COR-L47 (cell line): ENCODE data around the gene MAN2B2.

Experiments used
- DNase-seq: peaks from one replicate; lab custom pipeline; 2025; lab: John Stamatoyannopoulos, UW

The MAN2B2 gene

GRCh38 chr4:6546681-6547447 is 28.1 kb upstream of the MAN2B2 start:
- DNase-seq, result peak; percentile 64

GRCh38 chr4:6548201-6548881 is 26.6 kb upstream of the MAN2B2 start:
- peak; percentile 35 for DNase-seq

GRCh38 chr4:6548882-6549230 is 26.1 kb upstream of the MAN2B2 start:
- no peak for DNase-seq

- DNase-seq, result no peak
Measured at GRCh38 chr4:6549445-6549844, 25.5 kb upstream of the MAN2B2 start.

DNA sequence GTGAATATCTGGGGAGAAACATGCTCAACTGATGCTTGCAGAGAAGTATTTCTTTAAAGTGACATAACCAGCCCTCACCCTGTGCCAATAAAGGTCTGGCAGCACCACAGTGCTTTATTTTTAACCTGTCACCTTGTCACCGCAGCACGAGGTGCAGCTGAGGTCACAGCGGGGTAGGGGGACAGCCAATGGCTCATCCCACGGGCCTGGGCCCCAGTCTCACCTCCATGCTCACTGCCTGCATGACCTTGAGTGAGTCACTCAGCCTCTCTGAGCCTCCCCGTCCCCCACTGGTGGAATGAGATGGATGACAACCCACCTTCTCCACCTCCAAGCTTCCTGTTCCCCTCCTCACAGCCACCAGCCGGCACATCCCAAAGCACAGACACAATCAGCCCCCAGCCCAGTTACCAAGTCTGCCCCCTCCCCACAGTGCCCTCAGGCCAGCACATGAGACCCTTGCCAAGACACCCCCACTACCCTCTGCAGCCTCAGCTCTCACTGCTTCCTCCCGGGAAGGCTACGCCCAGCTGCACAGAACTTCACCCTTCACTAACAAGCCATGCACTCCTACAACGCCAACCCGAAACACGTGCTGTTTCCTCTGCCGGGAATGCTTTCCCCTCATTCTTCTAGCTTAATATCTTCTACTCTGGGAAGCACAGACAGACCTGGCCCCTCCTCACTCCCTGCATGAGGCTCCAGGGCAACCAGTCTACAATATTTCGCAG is 24.9 kb upstream of the MAN2B2 start:
- no peak for DNase-seq

- no peak for DNase-seq
Measured at GRCh38 chr4:6550821-6551220, 24.2 kb upstream of the MAN2B2 start.

- DNase-seq, result no peak
Measured at GRCh38 chr4:6551660-6552059, 23.3 kb upstream of the MAN2B2 start.

DNA sequence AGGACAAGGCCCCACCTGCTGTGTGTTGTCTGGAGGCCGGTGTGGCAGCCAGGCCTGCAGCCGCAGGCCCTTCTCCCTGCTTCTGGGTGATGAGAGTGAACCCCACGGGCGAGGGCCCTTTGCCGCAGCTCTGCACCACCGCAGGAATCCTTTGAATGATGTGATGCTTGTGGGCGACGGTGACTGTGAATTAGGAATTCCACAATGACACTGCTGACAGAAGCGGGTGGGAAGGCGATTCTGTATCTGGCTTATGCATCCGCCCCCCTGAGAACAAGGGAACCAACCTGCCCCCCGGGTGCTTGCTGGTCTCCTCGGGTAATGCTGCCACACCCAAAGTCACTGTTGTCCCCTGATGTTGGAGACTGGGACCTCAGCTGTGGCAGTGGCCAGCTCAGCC is 19.5 kb upstream of the MAN2B2 start:
- DNase-seq, result no peak

DNA sequence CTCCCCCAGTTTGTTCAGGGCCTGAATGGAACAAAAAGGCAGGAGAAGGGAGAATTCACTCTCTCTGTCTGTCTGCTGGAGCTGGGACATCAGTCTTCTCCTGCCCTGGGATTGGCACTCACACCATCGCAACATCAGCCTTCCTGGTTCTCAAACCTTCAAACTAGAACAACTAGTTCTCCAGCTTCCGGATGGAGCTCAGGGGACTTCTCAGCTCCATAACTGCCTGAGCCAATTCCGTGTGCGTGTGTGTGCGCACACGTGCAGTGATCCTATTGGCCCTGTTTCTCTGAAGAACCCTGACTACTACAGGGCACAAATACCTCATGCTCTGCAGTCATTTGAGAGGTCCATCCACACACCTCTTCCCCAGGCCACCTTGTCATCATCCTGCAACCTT is 18.7 kb upstream of the MAN2B2 start:
- no peak for DNase-seq

GRCh38 chr4:6557185-6557584 is 17.8 kb upstream of the MAN2B2 start:
- no peak for DNase-seq

GRCh38 chr4:6557856-6558255 is 17.1 kb upstream of the MAN2B2 start:
- no peak for DNase-seq

GRCh38 chr4:6560416-6561172 is 14.4 kb upstream of the MAN2B2 start:
- no peak for DNase-seq

DNA sequence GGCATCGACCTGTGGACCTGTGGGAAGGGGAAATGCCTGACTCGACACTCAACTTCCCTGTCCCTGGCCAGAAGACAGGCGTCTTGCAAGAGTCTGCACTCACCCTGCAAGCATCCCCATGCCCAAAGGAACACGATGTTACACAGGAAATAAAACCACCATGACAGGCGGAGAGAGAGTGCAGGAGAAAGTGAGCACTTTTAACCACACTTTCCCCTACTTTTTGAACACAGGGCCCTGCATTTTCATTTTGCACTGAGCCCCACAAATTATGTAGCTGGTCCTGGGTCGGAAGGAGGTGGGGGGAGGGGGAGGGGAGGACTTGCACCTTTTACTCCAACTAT is 13.8 kb upstream of the MAN2B2 start:
- DNase-seq, result no peak

DNA sequence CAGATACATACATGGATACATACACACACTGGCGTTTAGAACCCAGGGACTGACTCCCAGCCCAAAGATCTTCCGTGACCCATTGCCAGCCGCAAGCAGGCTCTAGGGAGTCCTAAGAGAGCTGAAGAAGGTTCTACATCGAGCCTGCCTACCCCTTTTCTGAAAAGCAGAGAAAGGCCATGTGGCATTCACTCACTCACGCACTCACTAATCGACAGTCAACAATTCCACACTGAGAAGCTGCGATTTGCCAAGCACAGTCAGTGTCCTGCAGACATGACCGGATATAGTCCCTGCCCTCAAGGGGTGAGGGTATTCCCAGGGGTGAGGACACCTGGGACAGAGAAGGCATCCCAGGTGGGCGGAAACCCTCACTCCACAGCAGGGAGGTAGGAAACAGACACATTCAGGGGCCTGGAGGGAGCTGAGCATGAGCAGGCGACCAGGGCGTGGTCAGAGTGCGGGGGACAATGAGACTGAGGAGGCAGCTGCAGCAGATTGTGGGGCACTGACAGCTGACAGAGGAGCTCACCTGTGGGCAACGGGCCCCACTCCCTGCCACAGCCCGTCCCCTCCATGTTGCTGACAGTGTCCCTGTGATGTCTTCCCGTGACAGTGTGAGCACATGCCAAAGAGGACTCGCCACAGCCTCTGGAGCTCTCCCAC is 13.2 kb upstream of the MAN2B2 start:
- DNase-seq, result no peak

DNA sequence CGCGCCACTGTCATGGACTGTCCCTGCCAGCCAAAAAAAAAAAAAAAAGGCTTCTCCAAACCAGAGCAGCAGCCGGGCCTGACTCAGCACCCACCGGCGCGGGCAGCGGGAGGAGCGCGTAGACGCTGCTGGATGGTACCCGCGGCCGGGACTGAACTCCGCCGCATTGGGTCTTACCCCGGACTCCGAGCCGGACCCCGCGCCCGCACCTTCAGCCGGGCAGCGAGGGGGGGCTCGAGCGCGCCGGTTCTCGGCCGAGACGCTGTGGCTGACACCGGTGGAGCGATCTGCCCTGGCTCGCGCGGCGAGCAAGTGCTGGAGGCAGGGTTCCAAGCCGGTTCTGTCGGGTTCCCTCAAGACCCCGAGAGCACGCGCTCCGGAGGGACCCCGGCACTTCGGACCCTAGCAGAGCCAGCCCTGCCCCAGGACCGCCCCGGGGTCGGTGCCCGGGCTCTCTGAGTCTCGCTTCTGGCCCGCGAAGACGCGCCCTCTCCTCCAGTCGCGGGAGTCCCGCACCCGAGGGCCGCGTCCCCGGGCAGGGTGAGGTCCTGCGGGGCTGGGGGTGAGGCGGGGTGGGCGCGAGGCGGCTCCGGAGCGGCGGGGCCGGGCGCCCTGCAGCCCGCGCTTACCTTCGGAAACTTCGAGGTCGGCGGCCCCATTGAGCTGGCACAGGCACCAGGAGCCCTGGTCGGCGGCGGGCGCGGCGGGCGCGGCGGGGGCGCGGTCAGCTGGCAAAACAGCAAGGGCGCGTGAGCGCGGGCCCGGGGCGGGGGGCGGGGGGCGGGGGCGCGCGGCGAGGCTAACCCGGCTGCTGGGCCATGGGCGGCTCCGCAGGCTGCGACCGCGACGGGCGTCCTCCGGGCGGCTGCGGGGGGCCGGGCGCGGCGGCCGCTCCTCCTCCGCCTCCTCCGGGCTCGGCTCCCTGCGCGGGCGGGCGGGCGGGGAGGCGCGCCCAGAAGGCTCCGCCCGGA is 11.8 kb upstream of the MAN2B2 start:
- DNase-seq, result peak; percentile 39

DNA sequence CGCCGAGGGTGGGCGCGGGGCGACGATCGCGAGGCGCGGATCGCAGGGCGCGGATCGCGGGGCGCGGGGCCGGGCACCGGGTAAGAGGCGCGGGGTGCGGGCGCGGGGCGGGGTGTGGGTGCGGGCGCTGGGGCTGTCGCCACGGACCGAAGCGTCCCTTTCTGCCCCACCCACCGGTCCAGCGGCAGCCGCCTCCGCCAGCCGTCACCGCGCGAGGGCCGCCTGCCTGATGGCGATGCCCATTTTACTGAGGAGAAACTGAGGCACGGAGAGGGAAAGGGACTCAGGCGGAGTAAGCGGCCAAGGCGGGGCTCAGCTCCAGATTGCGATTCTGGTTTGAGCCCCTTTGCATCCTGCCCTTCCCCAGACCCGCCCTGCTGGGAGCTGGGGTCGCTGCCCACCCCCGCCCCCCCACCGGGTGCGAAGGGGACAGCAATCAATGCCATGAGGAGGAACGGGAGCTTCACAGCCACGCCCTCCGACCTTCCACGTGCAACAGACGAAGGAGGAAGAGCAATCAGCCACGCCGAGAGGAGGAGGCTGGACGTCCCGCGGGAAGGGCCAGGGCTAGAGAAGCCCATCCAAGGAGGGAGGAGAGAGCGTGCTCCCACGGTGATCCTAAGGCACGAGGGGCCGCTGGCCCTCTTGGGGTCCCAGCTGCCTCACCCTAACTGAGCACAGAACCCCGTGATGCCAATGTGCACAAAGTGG is 10.9 kb upstream of the MAN2B2 start:
- no peak for DNase-seq

DNA sequence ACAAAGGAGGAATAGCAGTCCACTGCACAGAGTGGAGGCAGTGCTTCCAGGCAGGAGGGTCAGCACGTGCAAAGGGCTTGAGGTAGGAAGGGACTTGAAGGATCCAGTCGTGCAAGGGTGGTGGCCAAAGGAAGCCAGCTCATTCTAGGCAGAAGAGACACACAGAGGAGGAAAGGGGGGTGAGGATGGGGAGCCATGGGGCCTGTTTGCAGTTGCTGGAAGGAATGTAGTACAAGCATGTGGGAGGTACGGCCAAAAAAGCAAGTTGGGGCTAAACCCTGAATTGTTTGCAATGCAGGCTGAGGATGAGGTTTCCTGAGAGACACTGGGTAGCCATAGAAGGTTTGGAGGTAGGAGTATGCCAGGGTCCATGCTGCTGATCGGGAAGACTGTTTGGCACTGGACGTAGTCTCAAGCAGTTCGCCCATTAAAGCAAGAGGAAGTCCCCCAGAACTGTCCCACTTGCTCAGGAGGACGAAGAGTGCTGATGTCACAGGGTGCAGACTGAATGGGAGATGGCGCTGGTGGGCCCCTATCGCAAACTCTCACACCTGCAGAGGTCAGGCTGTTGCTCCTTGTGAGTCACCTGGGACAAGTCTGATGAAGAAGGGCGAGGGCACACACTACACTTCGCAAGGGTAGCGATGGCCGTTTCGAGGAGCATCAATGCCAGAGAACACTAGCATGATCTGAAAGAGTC is 9.1 kb upstream of the MAN2B2 start:
- no peak for DNase-seq

DNA sequence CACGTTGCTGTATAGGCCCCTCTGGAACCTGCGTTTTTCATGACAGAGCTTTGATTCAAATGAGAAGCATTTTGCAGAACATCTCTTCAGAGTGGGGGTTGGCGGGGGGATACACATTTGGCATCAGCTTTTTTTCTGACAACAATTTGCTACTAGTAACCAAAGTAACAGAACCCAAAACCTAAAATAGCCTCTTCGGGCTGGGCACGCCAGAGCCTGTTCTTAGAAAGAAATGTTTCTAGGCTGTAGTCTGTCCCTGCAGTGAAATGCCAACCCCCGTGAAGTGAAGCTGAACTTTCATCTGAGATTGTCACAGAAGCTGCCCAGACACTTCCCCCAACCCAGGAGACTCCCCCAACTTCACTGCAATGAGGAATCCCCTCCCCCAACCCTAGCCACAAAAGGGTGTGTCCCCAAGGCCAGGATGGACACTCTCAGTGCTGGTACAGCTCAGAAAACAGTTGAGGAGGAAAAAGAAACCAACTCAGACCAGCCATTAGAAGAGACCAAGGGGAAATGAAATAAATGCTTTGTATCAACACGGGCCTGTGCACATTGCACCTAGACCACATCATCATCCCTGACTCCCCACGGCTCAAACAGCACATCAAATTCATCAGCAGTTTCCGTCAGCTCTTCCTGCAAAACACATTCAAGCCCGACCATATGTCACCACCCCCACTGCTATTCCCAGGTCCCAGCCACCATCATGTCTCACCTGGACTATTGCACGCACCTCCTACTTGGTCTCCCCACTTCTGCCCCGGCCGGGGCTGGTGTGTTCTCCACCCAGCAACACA is 8.4 kb upstream of the MAN2B2 start:
- no peak for DNase-seq

GRCh38 chr4:6567218-6567617 is 7.8 kb upstream of the MAN2B2 start:
- DNase-seq, result no peak
